ENCODE measurements around the gene CHCHD2.

Gene CHCHD2

GRCh38 chr7:56053993-56054392 is 52.3 kb downstream of the CHCHD2 start:
- TF ChIP-seq, protein P1, sequence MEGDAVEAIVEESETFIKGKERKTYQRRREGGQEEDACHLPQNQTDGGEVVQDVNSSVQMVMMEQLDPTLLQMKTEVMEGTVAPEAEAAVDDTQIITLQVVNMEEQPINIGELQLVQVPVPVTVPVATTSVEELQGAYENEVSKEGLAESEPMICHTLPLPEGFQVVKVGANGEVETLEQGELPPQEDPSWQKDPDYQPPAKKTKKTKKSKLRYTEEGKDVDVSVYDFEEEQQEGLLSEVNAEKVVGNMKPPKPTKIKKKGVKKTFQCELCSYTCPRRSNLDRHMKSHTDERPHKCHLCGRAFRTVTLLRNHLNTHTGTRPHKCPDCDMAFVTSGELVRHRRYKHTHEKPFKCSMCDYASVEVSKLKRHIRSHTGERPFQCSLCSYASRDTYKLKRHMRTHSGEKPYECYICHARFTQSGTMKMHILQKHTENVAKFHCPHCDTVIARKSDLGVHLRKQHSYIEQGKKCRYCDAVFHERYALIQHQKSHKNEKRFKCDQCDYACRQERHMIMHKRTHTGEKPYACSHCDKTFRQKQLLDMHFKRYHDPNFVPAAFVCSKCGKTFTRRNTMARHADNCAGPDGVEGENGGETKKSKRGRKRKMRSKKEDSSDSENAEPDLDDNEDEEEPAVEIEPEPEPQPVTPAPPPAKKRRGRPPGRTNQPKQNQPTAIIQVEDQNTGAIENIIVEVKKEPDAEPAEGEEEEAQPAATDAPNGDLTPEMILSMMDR (IDR thresholded peaks at IDR 0.05), result no peak
- no peak for TF ChIP-seq ZFX (IDR thresholded peaks at IDR 0.05; ENCODE audit: borderline replicate concordance)
- 0 out of 2 replicates have a peak overlapping the region, but pooled peaks have one; percentile 90 for H3K27ac ChIP-seq

DNA sequence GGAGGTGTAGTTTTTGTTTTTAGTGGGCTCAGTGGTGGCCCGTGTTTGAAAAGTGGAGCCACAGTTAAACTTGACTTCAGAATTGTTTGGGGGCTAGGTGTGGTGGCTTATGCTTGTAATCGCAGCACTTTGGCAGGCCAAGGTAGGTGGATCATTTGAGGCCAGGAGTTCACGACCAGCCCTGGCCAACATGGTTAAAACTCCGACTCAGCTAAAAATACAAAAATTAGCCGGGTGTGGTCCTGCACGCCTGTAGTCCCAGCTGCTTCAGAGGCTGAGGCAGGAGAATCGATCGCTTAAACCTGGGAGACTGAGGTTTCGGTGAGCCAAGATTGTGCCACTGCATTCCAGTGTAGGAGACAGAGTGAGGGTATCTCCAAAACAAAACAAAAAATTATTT is 52.9 kb downstream of the CHCHD2 start:
- peak overlapping the region; percentile 90; the same call in 1 of the 2 replicates for H3K27ac ChIP-seq
- TF ChIP-seq, protein P1 (IDR thresholded peaks at IDR 0.05), result no peak
- no peak for TF ChIP-seq ZFX (IDR thresholded peaks at IDR 0.05; ENCODE audit: borderline replicate concordance)

Data from 22Rv1 (cell line).